Neural cell (in vitro differentiated cells): Measurements from ENCODE around the gene HRC. TPM values are rescaled to one million over a fixed set of nuclear protein-coding genes. Genes with fewer than 3 reads are reported as not detected.

Experiments used
- H2AFZ ChIP-seq: fragments of 200-600, 300-800 bp; sonication (generic), shearing (Covaris generic); 2 replicates; pipeline ENCODE4 v1.6.0; 2014; ENCODE audit warnings: low read depth, mild to moderate bottlenecking, antibody characterized with exemption, low read length, moderate library complexity
- H3F3A ChIP-seq: fragments of 200-600 bp; shearing (Covaris generic); 2 replicates; pipeline ENCODE4 v1.6.1; 2016; ENCODE audit warnings: mild to moderate bottlenecking, moderate library complexity, mixed read lengths, antibody characterized with exemption, low read length; ENCODE audit not compliant: insufficient read depth, poor library complexity, severe bottlenecking
- H3K27ac ChIP-seq: fragments of 200-600, 300-800 bp; sonication (generic), shearing (Covaris generic); 2 replicates; pipeline ENCODE4 v1.5.1; 2014; ENCODE audit warnings: mild to moderate bottlenecking, low read length, moderate library complexity
- H3K27me3 ChIP-seq: fragments of 300-800, 200-600 bp; sonication (generic), shearing (Covaris generic); 2 replicates; pipeline ENCODE4 v1.6.0; 2014; ENCODE audit warnings: mild to moderate bottlenecking, low read depth, low read length, moderate library complexity; ENCODE audit not compliant: insufficient read depth
- H3K36me3 ChIP-seq: fragments of 300-800, 200-600 bp; sonication (generic), shearing (Covaris generic); 2 replicates; pipeline ENCODE4 v1.5.1; 2014; ENCODE audit warnings: mild to moderate bottlenecking, antibody characterized with exemption, low read length, moderate library complexity; ENCODE audit not compliant: insufficient read depth
- H3K4me2 ChIP-seq: fragments of 300-800, 200-600 bp; sonication (generic), shearing (Covaris generic); 2 replicates; pipeline ENCODE4 v1.6.0; 2014; ENCODE audit warnings: mild to moderate bottlenecking, low read length
- H3K4me3 ChIP-seq: fragments of 300-800, 200-600 bp; sonication (generic), shearing (Covaris generic); 2 replicates; pipeline ENCODE4 v1.5.1; 2014; ENCODE audit warnings: mild to moderate bottlenecking, low read length, moderate library complexity
- H3K79me2 ChIP-seq: fragments of 200-600 bp; shearing (Covaris generic); replicated peaks from 2 replicates; pipeline ENCODE4 v1.6.0; 2014; ENCODE audit warnings: mild to moderate bottlenecking, low read length, moderate library complexity; ENCODE audit not compliant: insufficient read depth
- H3K9ac ChIP-seq: fragments of 300-800, 200-600 bp; sonication (generic), shearing (Covaris generic); 2 replicates; pipeline ENCODE4 v1.6.1; 2016; ENCODE audit warnings: mild to moderate bottlenecking, low read length, mixed read lengths
- H3K9me2 ChIP-seq: fragments of 200-600 bp; shearing (Covaris generic); 2 replicates; pipeline ENCODE4 v1.6.1; 2016; ENCODE audit warnings: mild to moderate bottlenecking, low read length, mixed read lengths; ENCODE audit not compliant: insufficient read depth
- H3K9me3 ChIP-seq: fragments of 200-600, 300-800 bp; sonication (generic), shearing (Covaris generic); 2 replicates; pipeline ENCODE4 v1.6.1; 2016; ENCODE audit warnings: mild to moderate bottlenecking, mixed run types, low read length, moderate library complexity, mixed read lengths
- H4K20me1 ChIP-seq: fragments of 200-600 bp; shearing (Covaris generic); 2 replicates; pipeline ENCODE4 v1.6.1; 2016; ENCODE audit warnings: mild to moderate bottlenecking, mixed run types; ENCODE audit not compliant: insufficient read depth
- CTCF ChIP-seq: fragments of 450-650 bp; IDR thresholded peaks from 2 replicates; pipeline ENCODE4 v1.5.1; 2014; ENCODE audit warnings: antibody characterized with exemption, mild to moderate bottlenecking, moderate library complexity; ENCODE audit not compliant: poor library complexity, severe bottlenecking
- EP300 ChIP-seq: fragments of 450-650 bp; conservative IDR thresholded peaks from 2 replicates; pipeline ENCODE4 v1.6.1; 2014; ENCODE audit warnings: antibody characterized with exemption, mild to moderate bottlenecking, moderate library complexity; ENCODE audit not compliant: poor library complexity, severe bottlenecking
- EZH2 ChIP-seq: fragments of 200-600, 300-800 bp; shearing (Covaris generic), sonication (generic); IDR thresholded peaks from 2 replicates; pipeline ENCODE4 v1.6.1; 2014; ENCODE audit warnings: antibody characterized with exemption, low read length, borderline replicate concordance, mild to moderate bottlenecking; ENCODE audit not compliant: insufficient read depth, poor library complexity, severe bottlenecking
- MXI1 ChIP-seq: fragments of 450-650 bp; conservative IDR thresholded peaks from 2 replicates; pipeline ENCODE4 v1.6.1; 2014; ENCODE audit warnings: antibody characterized with exemption, mild to moderate bottlenecking; ENCODE audit not compliant: poor library complexity, severe bottlenecking
- POLR2AphosphoS5 ChIP-seq: IDR thresholded peaks from 2 replicates; pipeline ENCODE4 v1.6.1; 2012
- RAD21 ChIP-seq: fragments of 450-650 bp; conservative IDR thresholded peaks from 2 replicates; pipeline ENCODE4 v1.6.1; 2014; ENCODE audit warnings: antibody characterized with exemption, mild to moderate bottlenecking, moderate library complexity
- SMC3 ChIP-seq: fragments of 450-650 bp; conservative IDR thresholded peaks from 2 replicates; pipeline ENCODE4 v1.6.1; 2014; ENCODE audit warnings: antibody characterized with exemption, mild to moderate bottlenecking, moderate library complexity; ENCODE audit not compliant: poor library complexity
- TAF1 ChIP-seq: IDR thresholded peaks from 2 replicates; pipeline ENCODE4 v1.6.1; 2012; ENCODE audit warnings: low read depth
- polyA plus RNA-seq: library from polyadenylated mRNA; depleted of rRNA; stranded (reverse); fragments of >200 nt; gene quantifications from 2 replicates; pipeline ENCODE4 v1.2.3, GENCODE V29; 2014
- TF ChIP-seq, protein P1 (sequence below): IDR thresholded peaks from 2 replicates; pipeline ENCODE4 v1.6.1; 2012; ENCODE audit warnings: borderline replicate concordance

Gene HRC
- polyA plus RNA-seq, 1 donor from 2014 or later, result not detected

GRCh38 chr19:49152119-49152550 lies 3.1 kb downstream of the HRC start:
- H3K79me2 ChIP-seq, result no peaks in the 10 kb centered on the region
- H3K27ac ChIP-seq, result no peak overlapping the region
- H3K36me3 ChIP-seq, result no peaks in the 10 kb centered on the region
- no peaks in the 10 kb centered on the region for H3K9me2 ChIP-seq
- TF ChIP-seq TAF1, result no peak
- no peaks in the 10 kb centered on the region for H3F3A ChIP-seq
- H3K27me3 ChIP-seq, result no peaks in the 10 kb centered on the region
- peak overlapping the region; percentile 96 for H3K4me3 ChIP-seq
- no peak overlapping the region for H2AFZ ChIP-seq
- no peak overlapping the region for H3K9ac ChIP-seq
- H3K4me2 ChIP-seq, result no peak overlapping the region
- H3K9me3 ChIP-seq, result no peaks in the 10 kb centered on the region
- no peaks in the 10 kb centered on the region for H4K20me1 ChIP-seq

DNA sequence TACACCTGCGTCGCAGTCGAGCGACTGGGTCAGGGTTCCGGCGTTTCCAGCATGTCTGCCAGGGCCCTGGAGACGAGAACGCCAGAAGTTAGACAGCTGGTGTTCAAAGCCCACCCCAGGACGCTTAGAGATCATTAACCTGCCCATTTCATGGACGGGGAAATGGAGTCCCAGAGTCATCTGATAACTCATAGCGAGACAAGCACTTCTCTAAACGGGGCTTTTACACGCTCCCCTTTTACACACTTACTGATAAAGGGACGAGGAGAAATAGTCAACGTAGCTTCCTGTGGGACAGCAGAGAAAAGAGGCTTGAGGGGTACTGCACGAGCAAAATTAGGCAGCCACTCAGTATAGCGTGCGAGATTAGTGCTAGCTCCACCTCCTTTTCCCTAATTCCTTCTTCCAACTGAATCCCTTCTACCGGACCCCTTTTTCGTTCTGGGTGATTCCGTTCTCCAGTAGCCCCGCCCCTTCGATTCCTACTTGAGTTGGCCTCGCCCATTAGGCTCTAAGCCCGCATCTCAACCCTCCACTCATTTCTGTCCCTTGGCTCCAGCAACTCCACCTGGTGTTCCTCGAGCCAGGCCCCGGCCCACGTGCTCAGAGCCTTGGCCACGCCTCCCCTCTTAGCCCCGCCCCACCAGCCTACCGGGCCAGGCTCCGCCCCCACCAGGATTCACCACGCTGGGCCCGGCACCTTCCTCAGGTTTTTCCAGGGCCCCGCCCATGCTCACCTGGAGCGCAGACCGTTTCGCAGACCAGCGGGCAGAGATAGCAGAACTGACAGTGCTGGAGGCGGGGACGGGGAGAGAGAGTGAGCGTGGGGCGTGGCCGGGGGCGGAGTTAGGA lies 3.7 kb downstream of the HRC start:
- TF ChIP-seq SMC3 (no peak), MXI1 (no peak), CTCF (no peak)
- Histone ChIP-seq H3K79me2 (no peaks in the 10 kb centered on the region), H3K4me2 (no peak overlapping the region), H3K4me3 (peak overlapping the region; percentile 96), H4K20me1 (no peaks in the 10 kb centered on the region), H3K27ac (no peak overlapping the region), H3F3A (no peaks in the 10 kb centered on the region), H3K9me2 (no peaks in the 10 kb centered on the region), H3K27me3 (no peaks in the 10 kb centered on the region), H3K9me3 (no peaks in the 10 kb centered on the region), H2AFZ (no peak overlapping the region), H3K36me3 (no peaks in the 10 kb centered on the region), H3K9ac (peak overlapping the region; percentile 79)

- Histone ChIP-seq H3K4me3 (peak overlapping the region; percentile 96), H3K9ac (peak overlapping the region; percentile 79), H3K9me3 (no peaks in the 10 kb centered on the region), H3K4me2 (peak overlapping the region; percentile 76), H4K20me1 (no peaks in the 10 kb centered on the region), H3F3A (no peaks in the 10 kb centered on the region), H2AFZ (no peak overlapping the region), H3K79me2 (no peaks in the 10 kb centered on the region), H3K9me2 (no peaks in the 10 kb centered on the region), H3K27me3 (no peaks in the 10 kb centered on the region), H3K36me3 (no peaks in the 10 kb centered on the region), H3K27ac (peak overlapping the region; percentile 78)
- TF ChIP-seq SMC3, result no peak
- TF ChIP-seq, protein P1, sequence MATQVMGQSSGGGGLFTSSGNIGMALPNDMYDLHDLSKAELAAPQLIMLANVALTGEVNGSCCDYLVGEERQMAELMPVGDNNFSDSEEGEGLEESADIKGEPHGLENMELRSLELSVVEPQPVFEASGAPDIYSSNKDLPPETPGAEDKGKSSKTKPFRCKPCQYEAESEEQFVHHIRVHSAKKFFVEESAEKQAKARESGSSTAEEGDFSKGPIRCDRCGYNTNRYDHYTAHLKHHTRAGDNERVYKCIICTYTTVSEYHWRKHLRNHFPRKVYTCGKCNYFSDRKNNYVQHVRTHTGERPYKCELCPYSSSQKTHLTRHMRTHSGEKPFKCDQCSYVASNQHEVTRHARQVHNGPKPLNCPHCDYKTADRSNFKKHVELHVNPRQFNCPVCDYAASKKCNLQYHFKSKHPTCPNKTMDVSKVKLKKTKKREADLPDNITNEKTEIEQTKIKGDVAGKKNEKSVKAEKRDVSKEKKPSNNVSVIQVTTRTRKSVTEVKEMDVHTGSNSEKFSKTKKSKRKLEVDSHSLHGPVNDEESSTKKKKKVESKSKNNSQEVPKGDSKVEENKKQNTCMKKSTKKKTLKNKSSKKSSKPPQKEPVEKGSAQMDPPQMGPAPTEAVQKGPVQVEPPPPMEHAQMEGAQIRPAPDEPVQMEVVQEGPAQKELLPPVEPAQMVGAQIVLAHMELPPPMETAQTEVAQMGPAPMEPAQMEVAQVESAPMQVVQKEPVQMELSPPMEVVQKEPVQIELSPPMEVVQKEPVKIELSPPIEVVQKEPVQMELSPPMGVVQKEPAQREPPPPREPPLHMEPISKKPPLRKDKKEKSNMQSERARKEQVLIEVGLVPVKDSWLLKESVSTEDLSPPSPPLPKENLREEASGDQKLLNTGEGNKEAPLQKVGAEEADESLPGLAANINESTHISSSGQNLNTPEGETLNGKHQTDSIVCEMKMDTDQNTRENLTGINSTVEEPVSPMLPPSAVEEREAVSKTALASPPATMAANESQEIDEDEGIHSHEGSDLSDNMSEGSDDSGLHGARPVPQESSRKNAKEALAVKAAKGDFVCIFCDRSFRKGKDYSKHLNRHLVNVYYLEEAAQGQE, result no peak
- TF ChIP-seq EP300, result no peak
- TF ChIP-seq TAF1, result no peak
- TF ChIP-seq EZH2, result no peak
- no peak for TF ChIP-seq RAD21
- no peak for TF ChIP-seq POLR2AphosphoS5
- TF ChIP-seq CTCF, result no peak
- TF ChIP-seq MXI1, result no peak
Measured at GRCh38 chr19:49150944-49151243, 4.3 kb downstream of the HRC start.
